DOHH2 (cell line): ENCODE results near the gene CACNA2D1.

Experiments
- H3F3A ChIP-seq: fragments of 200-600 bp; sonication (generic), shearing (Covaris generic); 2 replicates; pipeline ENCODE4 v1.6.0; 2016; ENCODE audit warnings: antibody characterized with exemption, mild to moderate bottlenecking; ENCODE audit not compliant: control insufficient read depth, insufficient read depth
- H3K27ac ChIP-seq: fragments of 200-600 bp; sonication (generic); 2 replicates; pipeline ENCODE4 v1.5.1; 2014; ENCODE audit warnings: low read depth, mild to moderate bottlenecking, low read length, moderate library complexity
- H3K27me3 ChIP-seq: fragments of 200-600 bp; sonication (generic); 2 replicates; pipeline ENCODE4 v1.6.1; 2014; ENCODE audit warnings: mild to moderate bottlenecking, low read length, mixed read lengths; ENCODE audit not compliant: control insufficient read depth
- H3K36me3 ChIP-seq: fragments of 200-600 bp; sonication (generic); 2 replicates; pipeline ENCODE4 v1.6.1; 2014; ENCODE audit warnings: mild to moderate bottlenecking, low read length, moderate library complexity, mixed read lengths; ENCODE audit not compliant: control insufficient read depth
- H3K4me1 ChIP-seq: fragments of 200-600 bp; sonication (generic); 2 replicates; pipeline ENCODE4 v1.6.1; 2014; ENCODE audit warnings: mild to moderate bottlenecking, low read length, mixed read lengths; ENCODE audit not compliant: control insufficient read depth
- H3K4me2 ChIP-seq: fragments of 200-600 bp; sonication (generic); 2 replicates; pipeline ENCODE4 v1.6.0; 2014; ENCODE audit warnings: mild to moderate bottlenecking, low read length, moderate library complexity
- H3K4me3 ChIP-seq: fragments of 200-600 bp; sonication (generic); 2 replicates; pipeline ENCODE4 v1.5.1; 2014; ENCODE audit warnings: mild to moderate bottlenecking, low read length, mixed read lengths
- H3K79me2 ChIP-seq: fragments of 200-600 bp; sonication (generic); 2 replicates; pipeline ENCODE4 v1.6.1; 2014; ENCODE audit warnings: mild to moderate bottlenecking, low read length, mixed read lengths; ENCODE audit not compliant: control insufficient read depth
- H3K9me2 ChIP-seq: fragments of 200-600 bp; sonication (generic); replicated peaks from 2 replicates; pipeline ENCODE4 v1.6.1; 2014; ENCODE audit warnings: mild to moderate bottlenecking, low read length, mixed read lengths; ENCODE audit not compliant: control insufficient read depth
- H3K9me3 ChIP-seq: fragments of 200-600 bp; sonication (generic); 2 replicates; pipeline ENCODE4 v1.6.1; 2014; ENCODE audit warnings: antibody characterized with exemption, low read length, mixed read lengths; ENCODE audit not compliant: control insufficient read depth, insufficient read depth
- H4K20me1 ChIP-seq: fragments of 200-600 bp; sonication (generic); 2 replicates; pipeline ENCODE4 v1.6.0; 2014; ENCODE audit warnings: low read depth, mild to moderate bottlenecking, antibody characterized with exemption, low read length, moderate library complexity; ENCODE audit not compliant: control insufficient read depth, insufficient read depth
- CTCF ChIP-seq: fragments of 200-600 bp; sonication (generic); IDR thresholded peaks from one replicate; pipeline ENCODE4 v1.5.1; 2014; ENCODE audit warnings: antibody characterized with exemption, mild to moderate bottlenecking, low read depth, low read length; ENCODE audit not compliant: poor library complexity, severe bottlenecking
- EZH2phosphoT487 ChIP-seq: fragments of 200-600 bp; sonication (generic); IDR thresholded peaks from 2 replicates; pipeline ENCODE4 v1.6.1; 2017; ENCODE audit warnings: borderline replicate concordance, mild to moderate bottlenecking, antibody characterized with exemption, low read length, moderate library complexity, mixed read lengths

Gene CACNA2D1

GRCh38 chr7:82129091-82129490 lies 314.5 kb downstream of the CACNA2D1 start:
- H3K4me2 ChIP-seq = no peak overlapping the region
- no peaks in the 10 kb centered on the region for H3K9me3 ChIP-seq
- no peaks in the 10 kb centered on the region for H3K4me1 ChIP-seq
- H4K20me1 ChIP-seq = no peaks in the 10 kb centered on the region
- no peaks in the 10 kb centered on the region for H3F3A ChIP-seq
- H3K79me2 ChIP-seq = no peaks in the 10 kb centered on the region
- H3K36me3 ChIP-seq = no peaks in the 10 kb centered on the region
- H3K9me2 ChIP-seq = no peaks in the 10 kb centered on the region
- H3K4me3 ChIP-seq = no peak overlapping the region
- H3K27me3 ChIP-seq = no peaks in the 10 kb centered on the region
- H3K27ac ChIP-seq = no peak overlapping the region
- TF ChIP-seq EZH2phosphoT487 (no peak), CTCF (no peak)

GRCh38 chr7:82128546-82128945 lies 315.0 kb downstream of the CACNA2D1 start:
- no peak overlapping the region for H3K27ac ChIP-seq
- H3K4me3 ChIP-seq = no peak overlapping the region
- H4K20me1 ChIP-seq = no peaks in the 10 kb centered on the region
- H3K9me3 ChIP-seq = no peaks in the 10 kb centered on the region
- H3K36me3 ChIP-seq = no peaks in the 10 kb centered on the region
- no peaks in the 10 kb centered on the region for H3K27me3 ChIP-seq
- no peaks in the 10 kb centered on the region for H3K9me2 ChIP-seq
- H3K4me1 ChIP-seq = no peaks in the 10 kb centered on the region
- no peak overlapping the region for H3K4me2 ChIP-seq
- H3F3A ChIP-seq = no peaks in the 10 kb centered on the region
- TF ChIP-seq CTCF (no peak), EZH2phosphoT487 (no peak)
- H3K79me2 ChIP-seq = no peaks in the 10 kb centered on the region

GRCh38 chr7:82126576-82126975 lies 317.0 kb downstream of the CACNA2D1 start:
- H3K27ac ChIP-seq = no peak overlapping the region
- no peaks in the 10 kb centered on the region for H4K20me1 ChIP-seq
- no peaks in the 10 kb centered on the region for H3K79me2 ChIP-seq
- no peaks in the 10 kb centered on the region for H3K36me3 ChIP-seq
- no peak overlapping the region for H3K4me2 ChIP-seq
- no peaks in the 10 kb centered on the region for H3K9me3 ChIP-seq
- no peak for TF ChIP-seq EZH2phosphoT487
- TF ChIP-seq CTCF = no peak
- no peaks in the 10 kb centered on the region for H3K4me1 ChIP-seq
- H3K9me2 ChIP-seq = no peaks in the 10 kb centered on the region
- no peak overlapping the region for H3K4me3 ChIP-seq
- no peaks in the 10 kb centered on the region for H3K27me3 ChIP-seq
- H3F3A ChIP-seq = no peaks in the 10 kb centered on the region

GRCh38 chr7:82124445-82124844 lies 319.1 kb downstream of the CACNA2D1 start:
- H3K9me2 ChIP-seq = no peaks in the 10 kb centered on the region
- H3K79me2 ChIP-seq = no peaks in the 10 kb centered on the region
- H3K4me1 ChIP-seq = no peaks in the 10 kb centered on the region
- H3K27ac ChIP-seq = no peak overlapping the region
- no peaks in the 10 kb centered on the region for H4K20me1 ChIP-seq
- H3K4me2 ChIP-seq = no peak overlapping the region
- H3K9me3 ChIP-seq = no peaks in the 10 kb centered on the region
- H3F3A ChIP-seq = no peaks in the 10 kb centered on the region
- H3K27me3 ChIP-seq = no peaks in the 10 kb centered on the region
- H3K36me3 ChIP-seq = no peaks in the 10 kb centered on the region
- H3K4me3 ChIP-seq = no peak overlapping the region
- TF ChIP-seq CTCF = no peak
- TF ChIP-seq EZH2phosphoT487 = no peak
